Lower lobe of right lung (tissue), 2 donors: ENCODE results near the gene GPX7. TPM values are rescaled to one million over a fixed set of nuclear protein-coding genes. Genes with fewer than 3 reads are reported as not detected.

Experiments
- ATAC-seq, 2 donors: fragments of 200-7000 bp; cut with Tn5 transposase; one replicate each; pipeline ENCODE4 v1.9.1; 2020 to 2022; ENCODE audit warnings: mild to moderate bottlenecking in 2 of 2, moderate library complexity in 2 of 2
- DNase-seq: peaks from one replicate; pipeline ENCODE4 v3.0.0-alpha.2; 2020
- H3K27ac ChIP-seq: fragments of 200-600 bp; one replicate; pipeline ENCODE4 v1.8.0; 2022
- H3K27me3 ChIP-seq: fragments of 200-600 bp; one replicate; pipeline ENCODE4 v1.8.0; 2022; ENCODE audit warnings: low read depth
- H3K36me3 ChIP-seq: fragments of 200-600 bp; one replicate; pipeline ENCODE4 v1.8.0; 2022; ENCODE audit warnings: mild to moderate bottlenecking
- H3K4me1 ChIP-seq: fragments of 200-600 bp; one replicate; pipeline ENCODE4 v1.8.0; 2022
- H3K4me3 ChIP-seq: fragments of 200-600 bp; one replicate; pipeline ENCODE4 v1.8.0; 2022; ENCODE audit warnings: mild to moderate bottlenecking
- H3K9me3 ChIP-seq: fragments of 200-600 bp; one replicate; pipeline ENCODE4 v1.8.0; 2022
- CTCF ChIP-seq: fragments of 200-600 bp; IDR thresholded peaks from one replicate; pipeline ENCODE4 v1.8.0; 2022; ENCODE audit warnings: antibody characterized with exemption, mild to moderate bottlenecking
- intact Hi-C: fragments of 100-400 bp; cut with DNase I; formaldehyde crosslinking; loops from one replicate; pipeline ENCODE4 v1.11.0; 2022
- total RNA-seq: library from RNA; stranded (reverse); fragmentation: NEBNext Ultra II Directional; extraction: Animal tissue kit (Norgen Biotek cat#: 25700); gene quantifications from one replicate; pipeline ENCODE4 v1.2.1, GENCODE V29; 2021
- donor health status: DM: no; HTN: yes; CAD: no; lungs with severe emphysema.

GPX7 gene
- total RNA-seq, 1 donor from 2014 or later, result 4.3 TPM

GRCh38 chr1:52554756-52555155 lies 47.4 kb upstream of the GPX7 start:
- intact Hi-C loops, result no loop called here
- Histone ChIP-seq H3K27me3 (no peaks in the 10 kb centered on the region), H3K9me3 (no peaks in the 10 kb centered on the region), H3K36me3 (no peaks in the 10 kb centered on the region), H3K4me3 (no peak overlapping the region), H3K4me1 (peaks cover 20% of the 10 kb centered on the region), H3K27ac (no peak overlapping the region)
- no peak for TF ChIP-seq CTCF
- DNase-seq (no peak), ATAC-seq (no peak)

- Histone ChIP-seq H3K36me3 (no peaks in the 10 kb centered on the region), H3K4me3 (no peak overlapping the region), H3K9me3 (no peaks in the 10 kb centered on the region), H3K4me1 (peaks cover 12% of the 10 kb centered on the region), H3K27ac (no peak overlapping the region), H3K27me3 (no peaks in the 10 kb centered on the region)
- intact Hi-C loops, result no loop called here
- TF ChIP-seq CTCF, result no peak
- ATAC-seq (no peak), DNase-seq (no peak)
Measured at GRCh38 chr1:52556641-52557360, 45.4 kb upstream of the GPX7 start.

GRCh38 chr1:52558941-52559340 lies 43.2 kb upstream of the GPX7 start:
- Histone ChIP-seq H3K4me1 (peaks cover 8% of the 10 kb centered on the region), H3K36me3 (no peaks in the 10 kb centered on the region), H3K27ac (no peak overlapping the region), H3K27me3 (no peaks in the 10 kb centered on the region), H3K4me3 (no peak overlapping the region), H3K9me3 (no peaks in the 10 kb centered on the region)
- TF ChIP-seq CTCF, result no peak
- ATAC-seq (no peak), DNase-seq (no peak)
- intact Hi-C loops, result no loop called here

GRCh38 chr1:52559875-52560274 lies 42.3 kb upstream of the GPX7 start:
- Histone ChIP-seq H3K27ac (no peak overlapping the region), H3K4me1 (no peaks in the 10 kb centered on the region), H3K27me3 (no peaks in the 10 kb centered on the region), H3K36me3 (no peaks in the 10 kb centered on the region), H3K9me3 (no peaks in the 10 kb centered on the region), H3K4me3 (no peak overlapping the region)
- ATAC-seq (no peak), DNase-seq (no peak)
- intact Hi-C loops, result no loop called here
- no peak for TF ChIP-seq CTCF

- Histone ChIP-seq H3K36me3 (no peaks in the 10 kb centered on the region), H3K4me3 (no peak overlapping the region), H3K27me3 (no peaks in the 10 kb centered on the region), H3K9me3 (no peaks in the 10 kb centered on the region), H3K4me1 (no peaks in the 10 kb centered on the region), H3K27ac (no peak overlapping the region)
- no peak for DNase-seq
- no peak for ATAC-seq
- intact Hi-C loops, result no loop called here
- TF ChIP-seq CTCF, result no peak
Measured at GRCh38 chr1:52562766-52563165, 39.4 kb upstream of the GPX7 start.
